ENCODE measurements around the gene HP1BP3. TPM values are rescaled to one million over a fixed set of nuclear protein-coding genes. Genes with fewer than 3 reads are reported as not detected.

Gene HP1BP3
- total RNA-seq, result 100 to 1,000 TPM; 243 to 296 (median 274) TPM
- total RNA-seq (2013), result 326 TPM

DNA sequence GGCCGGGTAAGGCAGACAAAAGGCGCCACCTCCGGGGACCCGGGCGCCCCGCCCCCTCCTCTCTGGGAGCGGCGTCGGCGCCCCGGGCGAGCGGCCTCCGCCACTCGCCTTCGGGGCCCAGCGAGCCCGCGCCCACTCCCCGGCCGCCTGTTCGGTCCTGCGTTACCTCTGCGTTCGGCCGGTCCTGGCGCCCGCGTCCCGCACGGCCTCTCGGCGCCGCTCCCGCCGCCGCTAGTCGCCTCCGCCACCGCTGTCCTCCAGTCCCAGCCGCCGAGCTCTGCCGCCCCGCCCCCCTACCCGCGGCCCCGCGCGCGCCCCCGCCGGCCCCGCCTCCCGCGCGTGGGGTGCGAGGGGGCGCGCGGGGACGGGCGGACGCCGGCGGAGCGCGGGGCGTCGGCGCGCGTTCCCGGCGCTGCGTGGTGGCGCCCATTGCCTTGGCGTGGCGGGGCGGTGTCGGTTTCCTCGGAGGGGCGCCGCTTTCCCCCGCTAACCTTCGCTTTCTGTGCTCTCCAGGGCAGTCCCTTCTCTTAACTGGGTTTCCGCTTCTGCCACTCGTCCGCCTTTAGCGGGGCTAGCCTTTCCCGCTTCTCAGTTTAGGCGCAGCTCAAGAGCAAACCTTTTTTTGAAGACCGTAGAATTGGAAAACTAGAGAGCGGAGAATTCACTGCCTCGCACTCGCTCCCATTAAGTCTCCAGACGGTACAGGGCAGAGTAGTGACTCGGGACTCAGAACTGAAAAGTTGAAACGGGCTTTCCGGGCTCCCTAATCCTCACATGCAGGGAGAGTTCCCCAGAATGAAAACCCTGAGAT, at the start of gene HP1BP3:
TSS of gene HP1BP3 (minus strand) at position 279 of the 811 bp plus-strand sequence. CDS start 6,867 bp downstream, outside the sequence.
- DNase-seq (peak; percentile 90 to 92), ATAC-seq (peak; percentile 67 to 88 (median 73))
- intact Hi-C loops (cut with micrococcal nuclease), result loop anchor here (2.0 to 5.0 kb wide), 2 partner anchors 90 to 390 kb away; partner anchors contain the start of gene EIF4G3
- H3K27ac Mint-ChIP-seq, result peak within 1 kb of the TSS; percentile 97 to 98
- no peaks in the 10 kb centered on the region for H3K36me3 ChIP-seq (ENCODE audit: control insufficient read depth, insufficient read depth, low read length)
- peak within 1 kb of the TSS; percentile 94 for H3K4me3 ChIP-seq (ENCODE audit: low read length)
- H3K36me3 Mint-ChIP-seq, result no peaks in the 10 kb centered on the region
- H3K27me3 Mint-ChIP-seq (ENCODE audit: low read depth in 2 of 2), result no peaks in the 10 kb centered on the region
- WGBS (ENCODE audit: insufficient coverage), result under 1% methylated on average over 99 of the region's 99 CpGs
- H3K9me3 Mint-ChIP-seq, result no peaks in the 10 kb centered on the region
- H3K4me3 Mint-ChIP-seq, result peak within 1 kb of the TSS; percentile 99
- H3K27me3 ChIP-seq (ENCODE audit: control insufficient read depth, insufficient read depth, low read length), result no peaks in the 10 kb centered on the region
- peak within 1 kb of the TSS; percentile 95 for H3K27ac ChIP-seq (ENCODE audit: low read length)
- TF ChIP-seq, protein P1, sequence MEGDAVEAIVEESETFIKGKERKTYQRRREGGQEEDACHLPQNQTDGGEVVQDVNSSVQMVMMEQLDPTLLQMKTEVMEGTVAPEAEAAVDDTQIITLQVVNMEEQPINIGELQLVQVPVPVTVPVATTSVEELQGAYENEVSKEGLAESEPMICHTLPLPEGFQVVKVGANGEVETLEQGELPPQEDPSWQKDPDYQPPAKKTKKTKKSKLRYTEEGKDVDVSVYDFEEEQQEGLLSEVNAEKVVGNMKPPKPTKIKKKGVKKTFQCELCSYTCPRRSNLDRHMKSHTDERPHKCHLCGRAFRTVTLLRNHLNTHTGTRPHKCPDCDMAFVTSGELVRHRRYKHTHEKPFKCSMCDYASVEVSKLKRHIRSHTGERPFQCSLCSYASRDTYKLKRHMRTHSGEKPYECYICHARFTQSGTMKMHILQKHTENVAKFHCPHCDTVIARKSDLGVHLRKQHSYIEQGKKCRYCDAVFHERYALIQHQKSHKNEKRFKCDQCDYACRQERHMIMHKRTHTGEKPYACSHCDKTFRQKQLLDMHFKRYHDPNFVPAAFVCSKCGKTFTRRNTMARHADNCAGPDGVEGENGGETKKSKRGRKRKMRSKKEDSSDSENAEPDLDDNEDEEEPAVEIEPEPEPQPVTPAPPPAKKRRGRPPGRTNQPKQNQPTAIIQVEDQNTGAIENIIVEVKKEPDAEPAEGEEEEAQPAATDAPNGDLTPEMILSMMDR (IDR thresholded peaks at IDR 0.05), result no peak
- peaks cover 34 to 35% of the 10 kb centered on the region in 2 donors for H3K4me1 Mint-ChIP-seq
- peaks cover 17% of the 10 kb centered on the region for H3K4me1 ChIP-seq (ENCODE audit: control insufficient read depth, insufficient read depth, low read length)
- H3K9me3 ChIP-seq (ENCODE audit: control insufficient read depth, insufficient read depth, low read length), result no peaks in the 10 kb centered on the region

GRCh38 chr1:20836230-20836629, 49.1 kb upstream of the HP1BP3 start:
- Mint-ChIP-seq H3K9me3 (no peaks in the 10 kb centered on the region), H3K4me1 (peaks cover 0 to 6% of the 10 kb centered on the region in 2 donors), H3K36me3 (no peaks in the 10 kb centered on the region), H3K27me3 (ENCODE audit: low read depth in 2 of 2) (no peaks in the 10 kb centered on the region), H3K4me3 (no peak overlapping the region), H3K27ac (no peak overlapping the region)
- TF ChIP-seq, protein P1 (IDR thresholded peaks at IDR 0.05), result no peak
- Histone ChIP-seq H3K9me3 (ENCODE audit: control insufficient read depth, insufficient read depth, low read length) (no peaks in the 10 kb centered on the region), H3K27ac (ENCODE audit: low read length) (no peak overlapping the region), H3K27me3 (ENCODE audit: control insufficient read depth, insufficient read depth, low read length) (no peaks in the 10 kb centered on the region), H3K4me1 (ENCODE audit: control insufficient read depth, insufficient read depth, low read length) (no peaks in the 10 kb centered on the region), H3K4me3 (ENCODE audit: low read length) (no peak overlapping the region), H3K36me3 (ENCODE audit: control insufficient read depth, insufficient read depth, low read length) (peaks cover 19% of the 10 kb centered on the region)
- DNase-seq, result no peak
- intact Hi-C loops (cut with micrococcal nuclease), result no loop called here
- ATAC-seq, result no peak
- WGBS (ENCODE audit: insufficient coverage), result 100% methylated on average over 3 of the region's 4 CpGs

- no peak for ATAC-seq
Measured at GRCh38 chr1:20834780-20835179, 47.7 kb upstream of the HP1BP3 start.

More at GRCh38 chr1:20834780-20835179, 47.7 kb upstream of the HP1BP3 start:
- Histone ChIP-seq H3K36me3 (ENCODE audit: control insufficient read depth, insufficient read depth, low read length) (peaks cover 15% of the 10 kb centered on the region), H3K4me3 (ENCODE audit: low read length) (no peak overlapping the region), H3K9me3 (ENCODE audit: control insufficient read depth, insufficient read depth, low read length) (no peaks in the 10 kb centered on the region), H3K4me1 (ENCODE audit: control insufficient read depth, insufficient read depth, low read length) (no peaks in the 10 kb centered on the region), H3K27me3 (ENCODE audit: control insufficient read depth, insufficient read depth, low read length) (no peaks in the 10 kb centered on the region), H3K27ac (ENCODE audit: low read length) (no peak overlapping the region)
- TF ChIP-seq, protein P1 (IDR thresholded peaks at IDR 0.05), result no peak
- intact Hi-C loops (cut with micrococcal nuclease), result no loop called here
- no peak overlapping the region for H3K4me3 Mint-ChIP-seq
- H3K4me1 Mint-ChIP-seq, result peaks cover 0 to 6% of the 10 kb centered on the region in 2 donors
- H3K36me3 Mint-ChIP-seq, result no peaks in the 10 kb centered on the region
- H3K27ac Mint-ChIP-seq, result no peak overlapping the region
- no peaks in the 10 kb centered on the region for H3K9me3 Mint-ChIP-seq
- no peak for DNase-seq
- no peaks in the 10 kb centered on the region for H3K27me3 Mint-ChIP-seq (ENCODE audit: low read depth in 2 of 2)

Measured in natural killer cell (primary cell).